Measurements from ENCODE around the gene TRNAU1AP. TPM values are rescaled to one million over a fixed set of nuclear protein-coding genes. Genes with fewer than 3 reads are reported as not detected.

The TRNAU1AP gene
- total and polyA plus RNA-seq, 2 of the 13 experiments (the other 11 are each of a cell fraction or from before 2014, with no cell fraction given), result 29.0 to 42.9 TPM

- TF ChIP-seq ZNF674 (CRISPR knock-in tag; IDR thresholded peaks at IDR 0.05; ENCODE audit: low read depth) (0 out of 2 replicates have a peak, but pooled peaks have one; percentile 86), ZNF253 (CRISPR knock-in tag; IDR thresholded peaks at IDR 0.05; ENCODE audit: borderline replicate concordance) (no peak), ZBTB2 (CRISPR knock-in tag; IDR thresholded peaks at IDR 0.05; ENCODE audit: low read depth) (no peak), ZNF280D (CRISPR knock-in tag; IDR thresholded peaks at IDR 0.05) (no peak; the same call in 1 of the 2 replicates), TCF12 (IDR thresholded peaks at IDR 0.05) (no peak), TCF12 (CRISPR knock-in tag; IDR thresholded peaks at IDR 0.05) (peak; percentile 50; the same call in 1 of the 2 replicates), ZNF850 (CRISPR knock-in tag; conservative IDR thresholded peaks at IDR 0.05) (no peak), ZNF510 (CRISPR knock-in tag; IDR thresholded peaks at IDR 0.05; ENCODE audit: low read depth) (no peak), GABPA (IDR thresholded peaks at IDR 0.05; ENCODE audit: low read depth, low read length) (peak; percentile 32; the same call in 1 of the 2 replicates), GABPA (CRISPR knock-in tag; IDR thresholded peaks at IDR 0.05; ENCODE audit: low read depth) (peak; percentile 75), REPIN1 (CRISPR knock-in tag; IDR thresholded peaks at IDR 0.05; ENCODE audit: borderline replicate concordance, low read depth) (peak; percentile 84; the same call in 1 of the 2 replicates), CBX2 (IDR thresholded peaks at IDR 0.05; ENCODE audit: low read depth, low read length) (no peak), CBX2 (CRISPR knock-in tag; IDR thresholded peaks at IDR 0.05; ENCODE audit: low read depth) (no peak), CENPX (CRISPR knock-in tag; IDR thresholded peaks at IDR 0.05) (no peak), MEIS2 (CRISPR knock-in tag; IDR thresholded peaks at IDR 0.05) (0 out of 2 replicates have a peak, but pooled peaks have one; percentile 19), GTF2F1 (IDR thresholded peaks at IDR 0.05; ENCODE audit: low read length) (no peak), KDM6A (CRISPR knock-in tag; IDR thresholded peaks at IDR 0.05; ENCODE audit: low read depth) (no peak), ZKSCAN5 (CRISPR knock-in tag; IDR thresholded peaks at IDR 0.05) (no peak), TEAD2 (CRISPR knock-in tag; IDR thresholded peaks at IDR 0.05) (no peak), BORCS8-MEF2B (CRISPR knock-in tag; IDR thresholded peaks at IDR 0.05) (peak; percentile 54; the same call in 1 of the 2 replicates), IRF2 (CRISPR knock-in tag; IDR thresholded peaks at IDR 0.05) (peak; percentile 40; the same call in 1 of the 2 replicates), POGZ (CRISPR knock-in tag; IDR thresholded peaks at IDR 0.05) (peak; percentile 90)
- TF ChIP-seq, protein P1, sequence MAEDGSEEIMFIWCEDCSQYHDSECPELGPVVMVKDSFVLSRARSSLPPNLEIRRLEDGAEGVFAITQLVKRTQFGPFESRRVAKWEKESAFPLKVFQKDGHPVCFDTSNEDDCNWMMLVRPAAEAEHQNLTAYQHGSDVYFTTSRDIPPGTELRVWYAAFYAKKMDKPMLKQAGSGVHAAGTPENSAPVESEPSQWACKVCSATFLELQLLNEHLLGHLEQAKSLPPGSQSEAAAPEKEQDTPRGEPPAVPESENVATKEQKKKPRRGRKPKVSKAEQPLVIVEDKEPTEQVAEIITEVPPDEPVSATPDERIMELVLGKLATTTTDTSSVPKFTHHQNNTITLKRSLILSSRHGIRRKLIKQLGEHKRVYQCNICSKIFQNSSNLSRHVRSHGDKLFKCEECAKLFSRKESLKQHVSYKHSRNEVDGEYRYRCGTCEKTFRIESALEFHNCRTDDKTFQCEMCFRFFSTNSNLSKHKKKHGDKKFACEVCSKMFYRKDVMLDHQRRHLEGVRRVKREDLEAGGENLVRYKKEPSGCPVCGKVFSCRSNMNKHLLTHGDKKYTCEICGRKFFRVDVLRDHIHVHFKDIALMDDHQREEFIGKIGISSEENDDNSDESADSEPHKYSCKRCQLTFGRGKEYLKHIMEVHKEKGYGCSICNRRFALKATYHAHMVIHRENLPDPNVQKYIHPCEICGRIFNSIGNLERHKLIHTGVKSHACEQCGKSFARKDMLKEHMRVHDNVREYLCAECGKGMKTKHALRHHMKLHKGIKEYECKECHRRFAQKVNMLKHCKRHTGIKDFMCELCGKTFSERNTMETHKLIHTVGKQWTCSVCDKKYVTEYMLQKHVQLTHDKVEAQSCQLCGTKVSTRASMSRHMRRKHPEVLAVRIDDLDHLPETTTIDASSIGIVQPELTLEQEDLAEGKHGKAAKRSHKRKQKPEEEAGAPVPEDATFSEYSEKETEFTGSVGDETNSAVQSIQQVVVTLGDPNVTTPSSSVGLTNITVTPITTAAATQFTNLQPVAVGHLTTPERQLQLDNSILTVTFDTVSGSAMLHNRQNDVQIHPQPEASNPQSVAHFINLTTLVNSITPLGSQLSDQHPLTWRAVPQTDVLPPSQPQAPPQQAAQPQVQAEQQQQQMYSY (CRISPR knock-in tag; IDR thresholded peaks at IDR 0.05), result peak; percentile 100
These were observed at the start of gene TRNAU1AP (continued) for GRCh38 chr1:28552758-28553663.
